A549 (cell line): ENCODE measurements around the gene CACNA1C.

Experiments
- ESRRA ChIP-seq: fragments of 150-350 bp; IDR thresholded peaks from 2 replicates; pipeline ENCODE4 v1.6.1; 2014; ENCODE audit warnings: mild to moderate bottlenecking, low read length, borderline replicate concordance
- POLR2A ChIP-seq: IDR thresholded peaks from 2 replicates; pipeline ENCODE4 v1.6.1; 2012; ENCODE audit warnings: mild to moderate bottlenecking, low read length
- SREBF2 ChIP-seq: fragments of 450-650 bp; IDR thresholded peaks from 2 replicates; pipeline ENCODE4 v1.6.1; 2014; ENCODE audit warnings: mild to moderate bottlenecking, moderate library complexity
- TP53 ChIP-seq: fragments of 250-450 bp; sonication (Bioruptor Pico); IDR thresholded peaks from 2 replicates; pipeline ENCODE4 v1.5.0; 2021; ENCODE audit warnings: mild to moderate bottlenecking, moderate library complexity

- no peak for TF ChIP-seq ESRRA
- no peak for TF ChIP-seq SREBF2
- TF ChIP-seq TP53 (CRISPR knock-in tag): no peak
- no peak for TF ChIP-seq POLR2A
Measured at GRCh38 chr12:2550561-2551411, 498.0 kb downstream of the CACNA1C start.
